Panc1 (cell line): ENCODE data around the gene CHAF1A.

Experiments used
- CTCF ChIP-seq: fragments of 450-650 bp; IDR thresholded peaks from 2 replicates; pipeline ENCODE4 v1.5.1; 2017; ENCODE audit warnings: mild to moderate bottlenecking
- POLR2AphosphoS5 ChIP-seq: IDR thresholded peaks from 2 replicates; pipeline ENCODE4 v1.6.1; 2012; ENCODE audit warnings: mild to moderate bottlenecking, low read depth, low read length, moderate library complexity
- REST ChIP-seq, 2 experiments: IDR thresholded peaks; 2 replicates each; pipeline ENCODE4 v1.6.1; 2011 to 2012; ENCODE audit warnings: low read depth in 2 of 2, control low read depth in 1 of 2, low read length in 1 of 2, mild to moderate bottlenecking in 1 of 2, moderate library complexity in 1 of 2; ENCODE audit not compliant: insufficient read depth in 1 of 2
- TCF7L2 ChIP-seq: IDR thresholded peaks from 2 replicates; pipeline ENCODE4 v1.6.1; 2011; ENCODE audit warnings: mild to moderate bottlenecking, low read depth, low read length, inconsistent platforms

- TF ChIP-seq CTCF (no peak), POLR2AphosphoS5 (no peak), TCF7L2 (no peak), REST (IDR thresholded peaks at IDR 0.05; ENCODE audit: insufficient read depth in 1 of 2, low read depth in 2 of 2, low read length in 1 of 2) (no peak)
Observed at GRCh38 chr19:4429771-4430171, 27.3 kb downstream of the CHAF1A start.
